GM10248 (cell line): ENCODE data around the gene SYNE2.

Experiments
- CTCF ChIA-PET: fragments of 300-600 bp; sonication (Branson Sonifier 250); formaldehyde crosslinking; extraction: SDS; loops from one replicate; lab custom pipeline; 2021; ENCODE audit warnings: antibody characterized with exemption; lab: Yijun Ruan, JAX
- POLR2A ChIA-PET: fragments of 350-650 bp; sonication (Branson Sonifier 250); formaldehyde crosslinking; extraction: SDS; loops from one replicate; lab custom pipeline; 2020; ENCODE audit warnings: antibody characterized with exemption; lab: Yijun Ruan, JAX
- DNase-seq: peaks from one replicate; pipeline ENCODE4 v3.0.0; 2012; ENCODE audit errors: extremely low spot score
- CTCF ChIP-seq: IDR thresholded peaks from 2 replicates; pipeline ENCODE4 v1.5.1; 2012; ENCODE audit warnings: mild to moderate bottlenecking, low read depth; ENCODE audit errors: extremely low read depth, missing control alignments, control extremely low read depth

The SYNE2 gene

GRCh38 chr14:64082837-64083236 lies 230.0 kb downstream of the SYNE2 start:
- POLR2A ChIA-PET = no interaction called here

GRCh38 chr14:64088647-64088964 lies 235.8 kb downstream of the SYNE2 start:
- no peak for DNase-seq
- no peak for TF ChIP-seq CTCF
- POLR2A ChIA-PET = no interaction called here
- CTCF ChIA-PET = interaction anchor here (1.1 kb wide), 1 partner anchor 104 kb away, joined by 3 read pairs; no protein-coding TSS in a partner anchor

More at GRCh38 chr14:64082837-64083236, 230.0 kb downstream of the SYNE2 start:
- CTCF ChIA-PET = interaction anchor here (1.0 to 1.8 kb wide), 5 partner anchors 14 to 221 kb away, joined by 3 to 5 read pairs (median 4); no protein-coding TSS in a partner anchor
- DNase-seq = no peak
- TF ChIP-seq CTCF = no peak

- POLR2A ChIA-PET = no interaction called here
- DNase-seq = no peak
- CTCF ChIA-PET = interaction anchor here (1.1 to 1.5 kb wide), 2 partner anchors 21 to 214 kb away, joined by 3 to 6 read pairs; no protein-coding TSS in a partner anchor
- TF ChIP-seq CTCF = no peak
These were observed 237.1 kb downstream of the SYNE2 start for GRCh38 chr14:64089920-64090319.

GRCh38 chr14:64091217-64091616 lies 238.4 kb downstream of the SYNE2 start:
- POLR2A ChIA-PET = no interaction called here
- CTCF ChIA-PET = interaction anchor here (1.5 kb wide), 1 partner anchor 212 kb away, joined by 6 read pairs; no protein-coding TSS in a partner anchor
- DNase-seq = no peak
- no peak for TF ChIP-seq CTCF

- no peak for TF ChIP-seq CTCF
These were observed 239.5 kb downstream of the SYNE2 start for GRCh38 chr14:64092338-64092737.

GRCh38 chr14:64092940-64093339 lies 240.1 kb downstream of the SYNE2 start:
- no peak for TF ChIP-seq CTCF
- ChIA-PET POLR2A (no interaction called here), CTCF (interaction anchor here (1.3 kb wide), 1 partner anchor 17 kb away, joined by 3 read pairs; no protein-coding TSS in a partner anchor)
- no peak for DNase-seq

More at GRCh38 chr14:64092338-64092737, 239.5 kb downstream of the SYNE2 start:
- POLR2A ChIA-PET = no interaction called here
- DNase-seq = no peak
- CTCF ChIA-PET = interaction anchor here (1.3 kb wide), 1 partner anchor 17 kb away, joined by 3 read pairs; no protein-coding TSS in a partner anchor

- CTCF ChIA-PET = interaction anchor here (1.6 to 2.2 kb wide), 2 partner anchors 11 to 17 kb away, joined by 4 to 6 read pairs; no protein-coding TSS in a partner anchor
- DNase-seq = no peak
These were observed 242.8 kb downstream of the SYNE2 start for GRCh38 chr14:64095620-64096019.

More at GRCh38 chr14:64095620-64096019, 242.8 kb downstream of the SYNE2 start:
- POLR2A ChIA-PET = no interaction called here
- TF ChIP-seq CTCF = no peak
